ENCODE measurements around the gene FRMPD4. TPM values are rescaled to one million over a fixed set of nuclear protein-coding genes. Genes with fewer than 3 reads are reported as not detected.

The FRMPD4 gene
- total RNA-seq, 1 donor: 3.9 TPM

GRCh38 chrX:12401252-12401651 lies 263.0 kb downstream of the FRMPD4 start:
- TF ChIP-seq CTCF (IDR thresholded peaks at IDR 0.05; ENCODE audit: insufficient read depth, low read depth, low read length): no peak
- no peak for DNase-seq (ENCODE audit: low read depth)
- H3K4me3 ChIP-seq (ENCODE audit: low read depth, low read length): no peak overlapping the region

GRCh38 chrX:12403474-12404082 lies 265.3 kb downstream of the FRMPD4 start:
- DNase-seq (ENCODE audit: low read depth): no peak
- no peak for TF ChIP-seq CTCF (IDR thresholded peaks at IDR 0.05; ENCODE audit: insufficient read depth, low read depth, low read length)
- H3K4me3 ChIP-seq (ENCODE audit: low read depth, low read length): no peak overlapping the region

- no peak for DNase-seq (ENCODE audit: low read depth)
- TF ChIP-seq CTCF (IDR thresholded peaks at IDR 0.05; ENCODE audit: insufficient read depth, low read depth, low read length): no peak
- no peak overlapping the region for H3K4me3 ChIP-seq (ENCODE audit: low read depth, low read length)
Observed at GRCh38 chrX:12405306-12405705, 267.0 kb downstream of the FRMPD4 start.

- no peak overlapping the region for H3K4me3 ChIP-seq (ENCODE audit: low read depth, low read length)
- no peak for DNase-seq (ENCODE audit: low read depth)
- no peak for TF ChIP-seq CTCF (IDR thresholded peaks at IDR 0.05; ENCODE audit: insufficient read depth, low read depth, low read length)
Observed at GRCh38 chrX:12410523-12410922, 272.2 kb downstream of the FRMPD4 start.

GRCh38 chrX:12411831-12412230 lies 273.6 kb downstream of the FRMPD4 start:
- DNase-seq (ENCODE audit: low read depth): no peak
- no peak for TF ChIP-seq CTCF (IDR thresholded peaks at IDR 0.05; ENCODE audit: insufficient read depth, low read depth, low read length)
- H3K4me3 ChIP-seq (ENCODE audit: low read depth, low read length): no peak overlapping the region

GRCh38 chrX:12412561-12412960 lies 274.3 kb downstream of the FRMPD4 start:
- no peak overlapping the region for H3K4me3 ChIP-seq (ENCODE audit: low read depth, low read length)
- DNase-seq (ENCODE audit: low read depth): no peak
- no peak for TF ChIP-seq CTCF (IDR thresholded peaks at IDR 0.05; ENCODE audit: insufficient read depth, low read depth, low read length)

GRCh38 chrX:12419591-12419990 lies 281.3 kb downstream of the FRMPD4 start:
- TF ChIP-seq CTCF (IDR thresholded peaks at IDR 0.05; ENCODE audit: insufficient read depth, low read depth, low read length): no peak
- H3K4me3 ChIP-seq (ENCODE audit: low read depth, low read length): no peak overlapping the region
- DNase-seq (ENCODE audit: low read depth): no peak

Data from fibroblast of villous mesenchyme (primary cell).